H9 (cell line): ENCODE measurements around the gene FMN1. TPM values are rescaled to one million over a fixed set of nuclear protein-coding genes. Genes with fewer than 3 reads are reported as not detected.

Experiments
- DNase-seq: peaks from one replicate; pipeline ENCODE4 v3.0.0-alpha.2; 2017
- H2AFZ ChIP-seq: one replicate; pipeline ENCODE4 v1.6.1; 2013; ENCODE audit warnings: mild to moderate bottlenecking, low read length, control low read depth, moderate library complexity
- H2AK5ac ChIP-seq: 2 replicates; pipeline ENCODE4 v1.6.1; 2013; ENCODE audit warnings: low read length, control low read depth, mixed read lengths; ENCODE audit not compliant: insufficient read length
- H2BK120ac ChIP-seq: one replicate; pipeline ENCODE4 v1.6.1; 2013; ENCODE audit warnings: low read depth, mild to moderate bottlenecking, low read length, control low read depth, inconsistent platforms; ENCODE audit not compliant: poor library complexity, severe bottlenecking
- H2BK12ac ChIP-seq: 2 replicates; pipeline ENCODE4 v1.6.1; 2013; ENCODE audit warnings: low read length, control low read depth, mixed read lengths, low read depth; ENCODE audit not compliant: insufficient read length
- H2BK15ac ChIP-seq: 2 replicates; pipeline ENCODE4 v1.6.1; 2013; ENCODE audit warnings: low read depth, low read length, control low read depth
- H2BK20ac ChIP-seq: one replicate; pipeline ENCODE4 v1.6.1; 2013; ENCODE audit warnings: low read depth, mild to moderate bottlenecking, low read length, control low read depth, inconsistent platforms; ENCODE audit not compliant: poor library complexity, severe bottlenecking
- H2BK5ac ChIP-seq: 2 replicates; pipeline ENCODE4 v1.6.1; 2013; ENCODE audit warnings: low read length, control low read depth, mixed read lengths; ENCODE audit not compliant: insufficient read length
- H3K14ac ChIP-seq: 2 replicates; pipeline ENCODE4 v1.6.1; 2013; ENCODE audit warnings: low read length, control low read depth; ENCODE audit not compliant: insufficient read depth
- H3K18ac ChIP-seq: 2 replicates; pipeline ENCODE4 v1.6.1; 2013; ENCODE audit warnings: low read depth, mild to moderate bottlenecking, mixed read lengths, low read length, control low read depth; ENCODE audit not compliant: insufficient read length
- H3K23ac ChIP-seq: 2 replicates; pipeline ENCODE4 v1.6.1; 2013; ENCODE audit warnings: low read length, control low read depth, mixed read lengths, low read depth; ENCODE audit not compliant: insufficient read length
- H3K23me2 ChIP-seq: 2 replicates; pipeline ENCODE4 v1.6.1; 2013; ENCODE audit warnings: low read depth, mild to moderate bottlenecking, mixed read lengths, low read length, control low read depth; ENCODE audit not compliant: insufficient read length, poor library complexity, severe bottlenecking
- H3K27ac ChIP-seq: 2 replicates; pipeline ENCODE4 v1.5.1; 2013; ENCODE audit warnings: low read length, control low read depth, mixed read lengths, low read depth; ENCODE audit not compliant: insufficient read length
- H3K27me3 ChIP-seq: 2 replicates; pipeline ENCODE4 v1.6.1; 2013; ENCODE audit warnings: low read length, control low read depth, inconsistent platforms; ENCODE audit not compliant: insufficient read depth
- H3K4ac ChIP-seq: 2 replicates; pipeline ENCODE4 v1.6.1; 2013; ENCODE audit warnings: low read depth, mild to moderate bottlenecking, control low read depth, inconsistent platforms, low read length, moderate library complexity
- H3K4me1 ChIP-seq: 2 replicates; pipeline ENCODE4 v1.6.1; 2013; ENCODE audit warnings: low read length, control low read depth, inconsistent platforms; ENCODE audit not compliant: insufficient read depth
- H3K4me2 ChIP-seq: 2 replicates; pipeline ENCODE4 v1.6.1; 2013; ENCODE audit warnings: low read length, control low read depth, mixed read lengths; ENCODE audit not compliant: insufficient read length, insufficient read depth
- H3K56ac ChIP-seq: 2 replicates; pipeline ENCODE4 v1.6.1; 2013; ENCODE audit warnings: low read depth, mild to moderate bottlenecking, mixed read lengths, low read length, control low read depth; ENCODE audit not compliant: insufficient read length
- H3K79me1 ChIP-seq: 2 replicates; pipeline ENCODE4 v1.6.1; 2013; ENCODE audit warnings: low read depth, mild to moderate bottlenecking, moderate library complexity, low read length, control low read depth, inconsistent platforms; ENCODE audit not compliant: insufficient read depth, poor library complexity, severe bottlenecking
- H3K79me2 ChIP-seq: 2 replicates; pipeline ENCODE4 v1.6.1; 2013; ENCODE audit warnings: low read length, control low read depth, inconsistent platforms; ENCODE audit not compliant: insufficient read depth
- H3K9ac ChIP-seq: 2 replicates; pipeline ENCODE4 v1.6.1; 2013; ENCODE audit warnings: low read length, control low read depth, mixed read lengths; ENCODE audit not compliant: insufficient read length; ENCODE audit errors: extremely low read depth
- H3K9me3 ChIP-seq: one replicate; pipeline ENCODE4 v1.6.1; 2013; ENCODE audit warnings: low read depth, low read length, inconsistent platforms; ENCODE audit not compliant: control insufficient read depth
- H3T11ph ChIP-seq: one replicate; pipeline ENCODE4 v1.6.1; 2013; ENCODE audit warnings: mild to moderate bottlenecking, low read length, control low read depth, inconsistent platforms
- H4K20me1 ChIP-seq: one replicate; pipeline ENCODE4 v1.6.1; 2013; ENCODE audit not compliant: control insufficient read depth, insufficient read length, insufficient read depth
- H4K5ac ChIP-seq: 2 replicates; pipeline ENCODE4 v1.6.1; 2013; ENCODE audit warnings: low read depth, mild to moderate bottlenecking, mixed read lengths, low read length, control low read depth; ENCODE audit not compliant: insufficient read length
- H4K8ac ChIP-seq: replicated peaks from 2 replicates; pipeline ENCODE4 v1.6.1; 2013; ENCODE audit warnings: low read length, control low read depth, mixed read lengths, low read depth; ENCODE audit not compliant: insufficient read length
- H4K91ac ChIP-seq: 2 replicates; pipeline ENCODE4 v1.6.1; 2013; ENCODE audit warnings: low read depth, mild to moderate bottlenecking, moderate library complexity, mixed read lengths, low read length, control low read depth; ENCODE audit not compliant: insufficient read length
- H3K27ac Mint-ChIP-seq, 3 experiments: 2 replicates in 2 of 3; 3 replicates in 1 of 3; pipeline ENCODE4 v1.8.0; 2020 to 2021; ENCODE audit warnings: mixed read lengths in 3 of 3, mild to moderate bottlenecking in 1 of 3, moderate library complexity in 1 of 3
- H3K27me3 Mint-ChIP-seq: 2 replicates; pipeline ENCODE4 v1.8.0; 2021; ENCODE audit warnings: low read depth, mild to moderate bottlenecking, moderate library complexity, mixed read lengths
- H3K36me3 Mint-ChIP-seq, 3 experiments: 2 replicates in 2 of 3; 3 replicates in 1 of 3; pipeline ENCODE4 v1.8.0; 2020 to 2021; ENCODE audit warnings: low read depth in 3 of 3, mixed read lengths in 3 of 3; ENCODE audit not compliant: insufficient read depth in 1 of 3
- H3K4me1 Mint-ChIP-seq, 2 experiments: 2 replicates each; pipeline ENCODE4 v1.8.0; 2020; ENCODE audit warnings: mixed read lengths in 2 of 2
- H3K4me3 Mint-ChIP-seq, 2 experiments: 2 replicates in 1 of 2; 3 replicates in 1 of 2; pipeline ENCODE4 v1.8.0; 2020 to 2021; ENCODE audit warnings: mild to moderate bottlenecking in 2 of 2, mixed read lengths in 2 of 2, moderate library complexity in 1 of 2
- H3K9me3 Mint-ChIP-seq, 2 experiments: 2 replicates in 1 of 2; 3 replicates in 1 of 2; pipeline ENCODE4 v1.8.0; 2020; ENCODE audit warnings: mild to moderate bottlenecking in 2 of 2, mixed read lengths in 2 of 2, moderate library complexity in 1 of 2
- WGBS: extraction: QIAGEN DNeasy Blood & Tissue Kit; methylation state at CpG from one replicate; pipeline ENCODE4 v1.1.7; 2013; ENCODE audit warnings: missing lambda C conversion rate, low lambda C conversion rate, mixed read lengths; ENCODE audit not compliant: insufficient read length; ENCODE audit errors: extremely low coverage; 5-methylcytosine and 5-hydroxymethylcytosine counted together
- total RNA-seq: library from RNA; stranded (reverse); gene quantifications from 2 replicates; pipeline ENCODE4 v1.2.1, GENCODE V29; 2021
- TF ChIP-seq, protein P1 (sequence below): fragments of 200-600 bp; sonication (generic); conservative IDR thresholded peaks from 3 replicates; pipeline ENCODE4 v1.8.0; 2021; ENCODE audit warnings: antibody characterized with exemption, mild to moderate bottlenecking

Gene FMN1
- total RNA-seq, 1 experiment from 2014 or later: 1.9 TPM

- no peaks in the 10 kb centered on the region for H3K27me3 ChIP-seq
- H4K5ac ChIP-seq: no peak overlapping the region
- no peak overlapping the region for H2BK5ac ChIP-seq
- H3K27me3 Mint-ChIP-seq: no peaks in the 10 kb centered on the region
- H2BK12ac ChIP-seq: no peak overlapping the region
- H2BK15ac ChIP-seq: no peak overlapping the region
- no peak overlapping the region for H3K4me3 Mint-ChIP-seq
- H3K18ac ChIP-seq: no peak overlapping the region
- H3K27ac ChIP-seq: no peak overlapping the region
- TF ChIP-seq, protein P1, sequence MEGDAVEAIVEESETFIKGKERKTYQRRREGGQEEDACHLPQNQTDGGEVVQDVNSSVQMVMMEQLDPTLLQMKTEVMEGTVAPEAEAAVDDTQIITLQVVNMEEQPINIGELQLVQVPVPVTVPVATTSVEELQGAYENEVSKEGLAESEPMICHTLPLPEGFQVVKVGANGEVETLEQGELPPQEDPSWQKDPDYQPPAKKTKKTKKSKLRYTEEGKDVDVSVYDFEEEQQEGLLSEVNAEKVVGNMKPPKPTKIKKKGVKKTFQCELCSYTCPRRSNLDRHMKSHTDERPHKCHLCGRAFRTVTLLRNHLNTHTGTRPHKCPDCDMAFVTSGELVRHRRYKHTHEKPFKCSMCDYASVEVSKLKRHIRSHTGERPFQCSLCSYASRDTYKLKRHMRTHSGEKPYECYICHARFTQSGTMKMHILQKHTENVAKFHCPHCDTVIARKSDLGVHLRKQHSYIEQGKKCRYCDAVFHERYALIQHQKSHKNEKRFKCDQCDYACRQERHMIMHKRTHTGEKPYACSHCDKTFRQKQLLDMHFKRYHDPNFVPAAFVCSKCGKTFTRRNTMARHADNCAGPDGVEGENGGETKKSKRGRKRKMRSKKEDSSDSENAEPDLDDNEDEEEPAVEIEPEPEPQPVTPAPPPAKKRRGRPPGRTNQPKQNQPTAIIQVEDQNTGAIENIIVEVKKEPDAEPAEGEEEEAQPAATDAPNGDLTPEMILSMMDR: no peak
- no peaks in the 10 kb centered on the region; the same call in 1 of the 2 replicates for H3K4me1 ChIP-seq
- H2BK120ac ChIP-seq: no peak overlapping the region
- no peak overlapping the region for H3K14ac ChIP-seq
- no peaks in the 10 kb centered on the region for H3K9me3 Mint-ChIP-seq
- H3T11ph ChIP-seq: no peak overlapping the region
- H3K79me1 ChIP-seq: no peaks in the 10 kb centered on the region
- DNase-seq: no peak
- H2AFZ ChIP-seq: no peak overlapping the region
- H3K23me2 ChIP-seq: no peaks in the 10 kb centered on the region
- no peak overlapping the region for H3K4ac ChIP-seq
- no peaks in the 10 kb centered on the region; a peak in 1 of 7 replicates for H3K36me3 Mint-ChIP-seq
- H3K4me2 ChIP-seq: no peak overlapping the region
- no peak overlapping the region for H2AK5ac ChIP-seq
- H4K20me1 ChIP-seq: no peaks in the 10 kb centered on the region
- H4K8ac ChIP-seq: no peak overlapping the region
- H3K23ac ChIP-seq: no peak overlapping the region
- H3K27ac Mint-ChIP-seq: no peak overlapping the region
- no peaks in the 10 kb centered on the region for H3K9me3 ChIP-seq
- H4K91ac ChIP-seq: no peak overlapping the region
- H3K4me1 Mint-ChIP-seq: peaks cover 23 to 28% of the 10 kb centered on the region in 2 experiments
- H2BK20ac ChIP-seq: no peak overlapping the region
- no peaks in the 10 kb centered on the region for H3K79me2 ChIP-seq
- WGBS: no CpG with 5 or more reads among the region's 2 CpGs
- no peak overlapping the region for H3K56ac ChIP-seq
- H3K9ac ChIP-seq: no peak overlapping the region
Measured at GRCh38 chr15:33150431-33150941, 44.0 kb downstream of the FMN1 start.
